ENCODE measurements around the gene TMEM141. TPM values are rescaled to one million over a fixed set of nuclear protein-coding genes. Genes with fewer than 3 reads are reported as not detected.

Gene TMEM141
- total and polyA plus RNA-seq, 5 donors, result 73.6 to 158 (median 102) TPM

DNA sequence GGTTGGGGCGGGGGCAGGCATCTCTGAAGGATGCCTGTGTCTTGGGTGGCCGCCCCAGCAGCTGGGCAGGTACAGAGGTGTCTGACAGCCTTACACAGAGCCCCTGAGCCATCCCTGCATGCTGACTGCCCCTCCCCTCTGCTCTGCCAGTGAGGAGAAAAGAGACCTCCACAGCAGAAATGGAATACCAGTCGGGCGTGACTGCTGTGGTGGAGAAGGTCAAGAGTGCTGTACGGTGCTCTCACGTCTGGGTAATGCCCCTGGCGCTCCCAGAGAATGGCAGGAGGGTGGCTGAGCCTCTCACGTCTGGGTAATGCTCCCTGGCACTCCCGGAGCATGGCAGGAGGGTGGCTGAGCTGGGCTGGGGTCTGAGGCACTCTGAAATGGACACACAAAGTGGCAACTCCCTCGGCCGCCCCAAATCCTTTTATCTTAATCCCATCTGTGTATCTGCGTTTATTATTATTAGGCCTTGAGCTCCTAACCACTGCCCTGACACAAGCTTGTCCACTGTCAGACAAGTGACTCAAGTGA lies 14.1 kb downstream of the TMEM141 start:
- no peak for DNase-seq
- WGBS, result 86% methylated on average over 12 of the region's 12 CpGs
- Histone ChIP-seq H3K27ac (ENCODE audit: low read length) (no peak overlapping the region), H3K9me3 (ENCODE audit: control insufficient read depth, low read length) (no peaks in the 10 kb centered on the region), H3K4me1 (ENCODE audit: control insufficient read depth, insufficient read depth, low read length) (no peaks in the 10 kb centered on the region), H3K4me3 (ENCODE audit: low read length) (no peak overlapping the region), H3K27me3 (ENCODE audit: control insufficient read depth, insufficient read depth) (no peaks in the 10 kb centered on the region)
- intact Hi-C loops (cut with DNase I), result no loop called here
- ATAC-seq, result no peak

- H3K4me3 ChIP-seq (ENCODE audit: low read length), result no peak overlapping the region
- intact Hi-C loops (cut with DNase I), result no loop called here
- ATAC-seq, result no peak
- no peaks in the 10 kb centered on the region for H3K4me1 ChIP-seq (ENCODE audit: control insufficient read depth, insufficient read depth, low read length)
- DNase-seq, result peak in 2 of 3 donors; percentile 37 to 55
- H3K27ac ChIP-seq (ENCODE audit: low read length), result no peak overlapping the region
- no peaks in the 10 kb centered on the region for H3K9me3 ChIP-seq (ENCODE audit: control insufficient read depth, low read length)
- H3K27me3 ChIP-seq (ENCODE audit: control insufficient read depth, insufficient read depth), result no peaks in the 10 kb centered on the region
- 96% methylated on average over 10 of the region's 10 CpGs for WGBS
Observed at GRCh38 chr9:136806067-136806466, 14.9 kb downstream of the TMEM141 start.

DNA sequence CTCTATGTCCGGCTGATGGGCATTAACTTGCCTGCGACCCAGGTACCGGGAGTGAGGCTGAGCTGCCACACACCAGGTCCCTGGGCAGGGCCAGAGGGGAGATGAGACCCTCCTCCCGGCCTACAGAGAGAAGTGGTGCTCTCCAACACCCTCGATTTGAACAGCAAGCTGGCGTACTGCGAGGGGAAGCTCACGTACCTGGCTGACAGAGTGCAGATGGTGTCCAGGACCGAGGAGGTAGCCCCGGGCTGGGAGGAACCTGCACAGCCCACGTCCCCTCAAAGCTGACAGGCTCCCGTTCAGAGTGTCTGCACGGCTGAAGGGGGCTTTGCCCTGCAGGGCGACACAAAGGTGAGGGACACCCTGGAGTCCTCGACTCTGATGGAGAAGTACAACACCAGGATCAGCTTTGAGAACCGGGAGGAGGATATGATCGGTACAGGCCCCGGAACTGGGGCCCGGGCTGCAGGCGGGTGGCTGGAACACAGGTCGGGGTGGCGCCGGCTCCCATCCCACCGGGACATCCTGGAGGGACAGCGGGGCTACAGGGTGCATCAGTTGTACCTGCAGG lies 15.6 kb downstream of the TMEM141 start:
- WGBS, result 69% methylated on average over 25 of the region's 25 CpGs
- ATAC-seq, result peak in 1 of 2 donors; percentile 6
- intact Hi-C loops (cut with DNase I), result no loop called here
- Histone ChIP-seq H3K9me3 (ENCODE audit: control insufficient read depth, low read length) (no peaks in the 10 kb centered on the region), H3K4me3 (ENCODE audit: low read length) (peak overlapping the region; percentile 97), H3K27me3 (ENCODE audit: control insufficient read depth, insufficient read depth) (no peaks in the 10 kb centered on the region), H3K4me1 (ENCODE audit: control insufficient read depth, insufficient read depth, low read length) (no peaks in the 10 kb centered on the region), H3K27ac (ENCODE audit: low read length) (no peak overlapping the region)
- DNase-seq, result peak in 1 of 3 donors; percentile 46

DNA sequence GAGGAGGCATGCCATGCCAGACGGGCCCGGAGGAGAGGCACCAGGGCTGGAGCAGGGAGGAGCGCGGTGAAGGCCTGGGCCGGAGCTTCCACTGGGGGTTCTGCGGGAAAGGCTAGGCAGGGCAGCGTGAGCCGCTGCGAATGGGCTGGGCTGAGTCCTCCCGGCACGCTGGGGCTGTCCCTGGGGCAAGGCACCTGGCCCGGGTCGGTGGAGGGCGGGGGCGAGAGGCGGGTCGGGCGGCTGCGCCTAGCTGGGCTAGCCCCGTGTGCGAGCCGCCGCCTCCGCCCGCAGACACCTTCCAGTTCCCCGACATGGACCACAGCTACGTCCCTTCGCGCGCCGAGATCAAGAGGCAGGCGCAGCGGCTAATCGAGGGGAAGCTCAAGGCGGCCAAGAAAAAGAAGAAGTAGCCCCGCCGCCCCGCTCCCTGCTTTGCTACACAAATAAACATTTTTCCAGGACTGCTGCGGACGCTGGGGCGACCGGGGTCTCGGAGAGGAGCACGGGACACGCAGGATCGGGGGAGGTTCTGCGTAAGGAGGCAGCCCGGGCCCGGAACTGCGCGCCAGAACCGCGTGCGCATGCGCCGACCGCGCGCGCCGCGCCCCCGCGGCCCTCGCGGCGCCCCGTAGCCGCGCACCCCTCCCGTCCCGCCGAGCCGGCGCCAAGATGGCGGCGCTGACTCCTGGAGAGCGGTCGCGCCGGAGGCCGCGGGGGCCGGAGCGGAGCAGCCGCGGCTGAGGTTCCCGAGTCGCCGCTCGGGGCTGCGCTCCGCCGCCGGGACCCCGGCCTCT lies 16.3 kb downstream of the TMEM141 start, which contains the start of gene RABL6:
RABL6 (plus strand) TSS at position 668 of the 794 bp plus-strand sequence. CDS start 249 bp downstream, outside the sequence.
- no peaks in the 10 kb centered on the region for H3K9me3 ChIP-seq (ENCODE audit: control insufficient read depth, low read length)
- H3K27me3 ChIP-seq (ENCODE audit: control insufficient read depth, insufficient read depth), result no peaks in the 10 kb centered on the region
- intact Hi-C loops (cut with DNase I), result no loop called here
- H3K4me1 ChIP-seq (ENCODE audit: control insufficient read depth, insufficient read depth, low read length), result no peaks in the 10 kb centered on the region
- DNase-seq (peak; percentile 80 to 94 (median 93)), ATAC-seq (peak; percentile 88 to 89)
- under 1% methylated on average over 96 of the region's 96 CpGs for WGBS
- peak within 1 kb of the TSS; percentile 93 for H3K27ac ChIP-seq (ENCODE audit: low read length)
- H3K4me3 ChIP-seq (ENCODE audit: low read length), result peak within 1 kb of the TSS; percentile 97

DNA sequence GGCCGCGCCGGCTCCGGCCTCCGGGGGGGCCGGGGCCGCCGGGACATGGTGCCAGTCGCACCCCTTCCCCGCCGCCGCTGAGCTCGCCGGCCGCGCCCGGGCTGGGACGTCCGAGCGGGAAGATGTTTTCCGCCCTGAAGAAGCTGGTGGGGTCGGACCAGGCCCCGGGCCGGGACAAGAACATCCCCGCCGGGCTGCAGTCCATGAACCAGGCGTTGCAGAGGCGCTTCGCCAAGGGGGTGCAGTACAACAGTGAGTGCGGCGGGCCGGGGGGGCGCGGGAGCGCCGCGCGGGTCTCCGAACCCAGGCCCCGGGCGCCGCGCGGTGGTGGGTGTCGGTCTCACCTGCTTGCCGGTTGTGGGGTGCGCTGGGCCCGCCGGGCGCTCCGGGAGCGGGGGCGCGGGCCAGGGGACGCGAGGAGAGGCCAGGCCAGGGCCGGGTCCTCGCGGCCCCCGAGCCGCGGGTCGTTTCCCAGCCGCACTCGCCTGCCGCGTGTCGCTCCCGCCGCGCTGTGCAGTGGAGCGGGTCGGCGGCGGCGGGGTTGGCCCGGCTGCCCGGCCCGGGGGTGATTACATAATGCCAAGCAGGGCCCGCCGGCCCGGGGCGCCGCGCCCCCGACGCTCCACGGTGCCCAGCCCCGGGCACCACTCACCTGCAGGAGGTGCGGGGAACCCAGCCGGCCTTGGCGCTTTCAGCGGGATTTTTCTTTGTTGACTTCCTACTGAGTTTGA lies 17.1 kb downstream of the TMEM141 start:
- Histone ChIP-seq H3K4me1 (ENCODE audit: control insufficient read depth, insufficient read depth, low read length) (no peaks in the 10 kb centered on the region), H3K9me3 (ENCODE audit: control insufficient read depth, low read length) (no peaks in the 10 kb centered on the region), H3K27ac (ENCODE audit: low read length) (peak overlapping the region; percentile 55), H3K27me3 (ENCODE audit: control insufficient read depth, insufficient read depth) (no peaks in the 10 kb centered on the region), H3K4me3 (ENCODE audit: low read length) (peak overlapping the region; percentile 97)
- under 1% methylated on average over 93 of the region's 93 CpGs for WGBS
- peak in 2 of 3 donors; percentile 80 to 81 for DNase-seq
- intact Hi-C loops (cut with DNase I), result no loop called here
- ATAC-seq, result peak; percentile 5 to 17

- no peak for DNase-seq
- WGBS, result 3% methylated on average over 14 of the region's 14 CpGs
- Histone ChIP-seq H3K4me3 (ENCODE audit: low read length) (peak overlapping the region; percentile 97), H3K9me3 (ENCODE audit: control insufficient read depth, low read length) (no peaks in the 10 kb centered on the region), H3K27ac (ENCODE audit: low read length) (no peak overlapping the region), H3K27me3 (ENCODE audit: control insufficient read depth, insufficient read depth) (no peaks in the 10 kb centered on the region), H3K4me1 (ENCODE audit: control insufficient read depth, insufficient read depth, low read length) (no peaks in the 10 kb centered on the region)
- intact Hi-C loops (cut with DNase I), result no loop called here
- no peak for ATAC-seq
Observed at GRCh38 chr9:136808806-136809158, 17.6 kb downstream of the TMEM141 start.

GRCh38 chr9:136814725-136815421 lies 23.7 kb downstream of the TMEM141 start:
- intact Hi-C loops (cut with DNase I), result no loop called here
- H3K27ac ChIP-seq (ENCODE audit: low read length), result no peak overlapping the region
- H3K4me1 ChIP-seq (ENCODE audit: control insufficient read depth, insufficient read depth, low read length), result no peaks in the 10 kb centered on the region
- DNase-seq (peak in 1 of 3 donors; percentile 33), ATAC-seq (no peak)
- no peaks in the 10 kb centered on the region for H3K9me3 ChIP-seq (ENCODE audit: control insufficient read depth, low read length)
- no peaks in the 10 kb centered on the region for H3K27me3 ChIP-seq (ENCODE audit: control insufficient read depth, insufficient read depth)
- WGBS, result 91% methylated on average over 13 of the region's 13 CpGs
- no peak overlapping the region for H3K4me3 ChIP-seq (ENCODE audit: low read length)

GRCh38 chr9:136815422-136815782 lies 24.3 kb downstream of the TMEM141 start:
- Histone ChIP-seq H3K4me1 (ENCODE audit: control insufficient read depth, insufficient read depth, low read length) (no peaks in the 10 kb centered on the region), H3K27me3 (ENCODE audit: control insufficient read depth, insufficient read depth) (no peaks in the 10 kb centered on the region), H3K27ac (ENCODE audit: low read length) (no peak overlapping the region), H3K4me3 (ENCODE audit: low read length) (no peak overlapping the region), H3K9me3 (ENCODE audit: control insufficient read depth, low read length) (no peaks in the 10 kb centered on the region)
- intact Hi-C loops (cut with DNase I), result no loop called here
- ATAC-seq, result no peak
- WGBS, result 0% methylated on average over 1 of the region's 1 CpG
- no peak for DNase-seq

GRCh38 chr9:136820971-136821825 lies 30.1 kb downstream of the TMEM141 start:
- WGBS, result 6% methylated on average over 83 of the region's 83 CpGs
- H3K4me1 ChIP-seq (ENCODE audit: control insufficient read depth, insufficient read depth, low read length), result peaks cover 5% of the 10 kb centered on the region
- peak overlapping the region; percentile 57 for H3K4me3 ChIP-seq (ENCODE audit: low read length)
- intact Hi-C loops (cut with DNase I), result no loop called here
- no peaks in the 10 kb centered on the region for H3K27me3 ChIP-seq (ENCODE audit: control insufficient read depth, insufficient read depth)
- no peak overlapping the region for H3K27ac ChIP-seq (ENCODE audit: low read length)
- DNase-seq (peak; percentile 25 to 78 (median 72)), ATAC-seq (peak; percentile 75 to 78)
- H3K9me3 ChIP-seq (ENCODE audit: control insufficient read depth, low read length), result no peaks in the 10 kb centered on the region
